HS-27A (cell line): ENCODE data around the gene GMPPB.
A peak's percentile ranks its signal among the peaks of the same experiment; 100 is the strongest.
"Not testable (repeated sequence)": the region's sequence is repeated elsewhere in the genome, so short reads cannot be mapped to it uniquely, and the experiment has no call there.

Source experiments
- DNase-seq: peaks from one replicate; pipeline ENCODE4 v3.0.0-alpha.2; 2012; ENCODE audit warnings: low read depth, missing footprints

The GMPPB gene

GRCh38 chr3:49723628-49724551, at the start of gene GMPPB:
TSS of gene GMPPB (minus strand) at chr3:49723951. CDS start at chr3:49723726, 225 bp downstream.
- peak; percentile 84 for DNase-seq

GRCh38 chr3:49772703-49773102, 49.0 kb upstream of the GMPPB start:
- DNase-seq, result no peak

GRCh38 chr3:49771340-49771938, 47.7 kb upstream of the GMPPB start:
- DNase-seq, result no peak

- DNase-seq, result no peak
Observed at GRCh38 chr3:49769926-49770325, 46.2 kb upstream of the GMPPB start.

- DNase-seq, result no peak
Observed at GRCh38 chr3:49769286-49769915, 45.6 kb upstream of the GMPPB start.

GRCh38 chr3:49763981-49764380, 40.2 kb upstream of the GMPPB start:
- no peak for DNase-seq

- DNase-seq, result no peak
Observed at GRCh38 chr3:49761661-49762060, 37.9 kb upstream of the GMPPB start.

- DNase-seq, result no peak
Observed at GRCh38 chr3:49759226-49759625, 35.5 kb upstream of the GMPPB start.

- no peak for DNase-seq
Observed at GRCh38 chr3:49757197-49757596, 33.4 kb upstream of the GMPPB start.

GRCh38 chr3:49756036-49756435, 32.3 kb upstream of the GMPPB start:
- DNase-seq, result no peak

- DNase-seq, result no peak
Observed at GRCh38 chr3:49754536-49754935, 30.8 kb upstream of the GMPPB start.

- no peak for DNase-seq
Observed at GRCh38 chr3:49751501-49751900, 27.8 kb upstream of the GMPPB start.

- DNase-seq, result no peak
Observed at GRCh38 chr3:49750056-49750455, 26.3 kb upstream of the GMPPB start.

- DNase-seq, result not testable (repeated sequence)
Observed at GRCh38 chr3:49748874-49749273, 25.1 kb upstream of the GMPPB start.

GRCh38 chr3:49747792-49748480, 24.2 kb upstream of the GMPPB start:
- no peak for DNase-seq

GRCh38 chr3:49745986-49746385, 22.2 kb upstream of the GMPPB start:
- no peak for DNase-seq

GRCh38 chr3:49740427-49740826, 16.7 kb upstream of the GMPPB start:
- DNase-seq, result no peak

GRCh38 chr3:49738067-49738713, 14.4 kb upstream of the GMPPB start:
- no peak for DNase-seq

- no peak for DNase-seq
Observed at GRCh38 chr3:49734752-49735151, 11.0 kb upstream of the GMPPB start.

- no peak for DNase-seq
Observed at GRCh38 chr3:49733551-49733950, 9.8 kb upstream of the GMPPB start.

- DNase-seq, result no peak
Observed at GRCh38 chr3:49732597-49732996, 8.8 kb upstream of the GMPPB start.
